Uterus (tissue), 4 donors: ENCODE measurements around the gene LARGE2. TPM values are rescaled to one million over a fixed set of nuclear protein-coding genes. Genes with fewer than 3 reads are reported as not detected.

ENCODE experiments used
- DNase-seq, 2 donors: peaks; one replicate each; pipeline ENCODE4 v3.0.0-alpha.2; 2019 to 2020
- H3K27ac ChIP-seq, 2 donors: fragments of 200-600 bp; sonication (generic); 1 replicate in 1 of 2; 2 replicates in 1 of 2; pipeline ENCODE4 v1.5.1; 2016 to 2018
- H3K27me3 ChIP-seq, 2 donors: fragments of 200-600 bp; sonication (generic); one replicate each; pipeline ENCODE4 v1.5.1; 2018 to 2019; ENCODE audit warnings: control low read depth in 1 of 2
- H3K36me3 ChIP-seq, 2 donors: fragments of 200-600 bp; sonication (generic); one replicate each; pipeline ENCODE4 v1.5.1; 2019; ENCODE audit warnings: control low read depth in 1 of 2
- H3K4me1 ChIP-seq, 2 donors: fragments of 200-600 bp; sonication (generic); one replicate each; pipeline ENCODE4 v1.5.1; 2018 to 2019; ENCODE audit warnings: control low read depth in 1 of 2
- H3K4me3 ChIP-seq, 2 donors: fragments of 200-600 bp; sonication (generic); 1 replicate in 1 of 2; 2 replicates in 1 of 2; pipeline ENCODE4 v1.5.1; 2018 to 2019; ENCODE audit warnings: mild to moderate bottlenecking in 1 of 2
- H3K9me3 ChIP-seq, 2 donors: fragments of 200-600 bp; sonication (generic); one replicate each; pipeline ENCODE4 v1.5.1; 2019; ENCODE audit warnings: control low read depth in 1 of 2
- POLR2A ChIP-seq, 2 donors: fragments of 450-650 bp; IDR thresholded peaks; one replicate each; pipeline ENCODE4 v1.6.1; 2016; ENCODE audit warnings: antibody characterized with exemption in 2 of 2, mild to moderate bottlenecking in 1 of 2, moderate library complexity in 1 of 2
- intact Hi-C: fragments of 100-400 bp; cut with DNase I; formaldehyde crosslinking; loops from one replicate; pipeline ENCODE4 v1.15.1; 2023; ENCODE audit warnings: low total_unique reads
- total RNA-seq, 4 donors: library from RNA; depleted of rRNA in 3 of 4; stranded (reverse); fragments of >200 nt in 3 of 4; gene quantifications; one replicate each; pipeline versions ENCODE4 v1.1.0 to v1.2.4, GENCODE V29; 2014 to 2023
- TF ChIP-seq, protein P1 (sequence below), 4 experiments: fragments of 200-600 bp in 2 of 4; fragments of 450-650 bp in 2 of 4; sonication (generic) in 2 of 4; IDR thresholded peaks; one replicate each; pipeline ENCODE4 v1.5.1; 2016 to 2019; ENCODE audit warnings: antibody characterized with exemption in 4 of 4, mild to moderate bottlenecking in 2 of 4, moderate library complexity in 1 of 4
- donor health status: DM: yes; HTN: yes; CAD: no.

The LARGE2 gene
- total RNA-seq, 4 donors from 2014 or later, result 0.64 to 4.4 (median 2.4) TPM; not detected in 1

DNA sequence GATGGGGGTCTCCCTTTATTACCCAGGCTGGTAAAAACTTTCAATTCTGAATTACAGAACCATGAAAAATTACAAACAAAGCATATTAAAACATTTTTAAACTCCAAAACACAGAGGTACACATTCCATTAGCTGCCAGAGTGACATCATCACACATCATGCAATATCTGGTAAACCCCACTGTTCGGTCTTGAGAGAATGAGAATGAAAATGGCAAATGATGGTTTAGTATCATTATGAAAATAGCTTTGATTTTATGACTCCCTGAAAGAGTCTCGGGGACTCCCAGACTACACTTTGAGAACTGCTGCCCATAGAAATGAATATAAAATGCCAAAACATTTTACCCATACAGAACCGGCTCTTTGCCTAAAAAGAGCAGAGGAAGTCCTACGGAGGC, 18.8 kb downstream of the LARGE2 start:
- H3K27ac ChIP-seq, result no peak overlapping the region
- no peaks in the 10 kb centered on the region for H3K36me3 ChIP-seq
- H3K27me3 ChIP-seq, result no peaks in the 10 kb centered on the region
- no peaks in the 10 kb centered on the region for H3K4me1 ChIP-seq
- no peaks in the 10 kb centered on the region for H3K9me3 ChIP-seq
- no peak for DNase-seq
- TF ChIP-seq, protein P1, sequence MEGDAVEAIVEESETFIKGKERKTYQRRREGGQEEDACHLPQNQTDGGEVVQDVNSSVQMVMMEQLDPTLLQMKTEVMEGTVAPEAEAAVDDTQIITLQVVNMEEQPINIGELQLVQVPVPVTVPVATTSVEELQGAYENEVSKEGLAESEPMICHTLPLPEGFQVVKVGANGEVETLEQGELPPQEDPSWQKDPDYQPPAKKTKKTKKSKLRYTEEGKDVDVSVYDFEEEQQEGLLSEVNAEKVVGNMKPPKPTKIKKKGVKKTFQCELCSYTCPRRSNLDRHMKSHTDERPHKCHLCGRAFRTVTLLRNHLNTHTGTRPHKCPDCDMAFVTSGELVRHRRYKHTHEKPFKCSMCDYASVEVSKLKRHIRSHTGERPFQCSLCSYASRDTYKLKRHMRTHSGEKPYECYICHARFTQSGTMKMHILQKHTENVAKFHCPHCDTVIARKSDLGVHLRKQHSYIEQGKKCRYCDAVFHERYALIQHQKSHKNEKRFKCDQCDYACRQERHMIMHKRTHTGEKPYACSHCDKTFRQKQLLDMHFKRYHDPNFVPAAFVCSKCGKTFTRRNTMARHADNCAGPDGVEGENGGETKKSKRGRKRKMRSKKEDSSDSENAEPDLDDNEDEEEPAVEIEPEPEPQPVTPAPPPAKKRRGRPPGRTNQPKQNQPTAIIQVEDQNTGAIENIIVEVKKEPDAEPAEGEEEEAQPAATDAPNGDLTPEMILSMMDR (IDR thresholded peaks at IDR 0.05), result no peak
- no peak for TF ChIP-seq POLR2A (IDR thresholded peaks at IDR 0.05)
- intact Hi-C loops, result no loop called here
- no peak overlapping the region for H3K4me3 ChIP-seq

DNA sequence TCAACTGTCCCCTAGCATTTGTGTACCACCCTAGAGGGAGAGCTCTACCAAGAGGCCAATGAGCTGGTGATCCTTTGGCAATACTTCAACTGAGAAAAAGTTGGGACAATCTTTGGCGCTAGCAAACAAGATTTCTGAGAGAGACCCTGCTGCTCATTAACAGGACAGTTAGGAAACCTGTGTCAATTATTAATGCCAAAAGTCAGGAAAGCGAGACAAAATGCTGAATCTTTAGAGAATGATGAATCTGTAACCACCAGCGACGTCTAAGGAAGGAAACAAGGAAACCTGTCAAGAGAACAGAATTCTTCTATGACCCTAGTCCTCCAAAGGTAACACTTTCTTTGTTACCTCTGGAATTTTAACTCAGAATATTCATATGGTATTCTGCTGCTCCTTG, 19.9 kb downstream of the LARGE2 start:
- Histone ChIP-seq H3K36me3 (no peaks in the 10 kb centered on the region), H3K27ac (no peak overlapping the region)
- intact Hi-C loops, result no loop called here

DNA sequence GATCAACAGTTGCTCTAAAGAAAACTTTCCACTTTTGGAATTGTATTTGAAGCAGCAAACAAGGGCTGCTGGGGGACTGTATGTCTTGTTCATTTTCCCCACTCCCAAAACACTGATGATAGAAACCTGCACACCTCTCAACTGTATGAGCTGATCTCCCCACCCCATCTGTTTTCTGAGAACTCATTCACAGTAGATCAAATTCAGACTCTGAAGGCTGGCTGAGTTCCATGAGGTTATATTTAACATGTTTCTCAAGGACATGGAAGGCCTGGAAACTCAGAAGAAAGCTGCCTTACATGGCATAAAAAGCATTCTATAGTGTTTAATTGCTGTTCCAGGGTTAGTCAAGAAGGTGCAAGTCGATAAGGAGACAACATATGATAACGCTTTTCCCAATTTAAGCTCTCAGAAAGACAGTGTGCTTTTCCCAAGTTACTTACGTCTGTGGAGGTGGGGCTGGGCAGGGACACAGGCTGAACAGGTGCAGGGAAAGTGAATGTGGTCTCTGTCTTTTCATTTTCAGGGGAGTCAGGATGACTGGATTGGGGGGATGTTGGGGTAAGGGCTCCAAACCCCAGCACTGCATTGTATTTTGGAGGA, 23.0 kb downstream of the LARGE2 start:
- no peaks in the 10 kb centered on the region for H3K27me3 ChIP-seq
- no peak overlapping the region for H3K4me3 ChIP-seq
- no peak for TF ChIP-seq POLR2A (IDR thresholded peaks at IDR 0.05)
- TF ChIP-seq, protein P1 (IDR thresholded peaks at IDR 0.05), result no peak
- H3K9me3 ChIP-seq, result no peaks in the 10 kb centered on the region
- no peak overlapping the region for H3K27ac ChIP-seq
- no peaks in the 10 kb centered on the region for H3K4me1 ChIP-seq
- intact Hi-C loops, result no loop called here
- no peaks in the 10 kb centered on the region for H3K36me3 ChIP-seq
- DNase-seq, result no peak

More for the DNA sequence above, 19.9 kb downstream of the LARGE2 start:
- no peak for TF ChIP-seq POLR2A (IDR thresholded peaks at IDR 0.05)
- Histone ChIP-seq H3K9me3 (no peaks in the 10 kb centered on the region), H3K4me1 (no peaks in the 10 kb centered on the region), H3K4me3 (no peak overlapping the region), H3K27me3 (no peaks in the 10 kb centered on the region)
- DNase-seq, result no peak

DNA sequence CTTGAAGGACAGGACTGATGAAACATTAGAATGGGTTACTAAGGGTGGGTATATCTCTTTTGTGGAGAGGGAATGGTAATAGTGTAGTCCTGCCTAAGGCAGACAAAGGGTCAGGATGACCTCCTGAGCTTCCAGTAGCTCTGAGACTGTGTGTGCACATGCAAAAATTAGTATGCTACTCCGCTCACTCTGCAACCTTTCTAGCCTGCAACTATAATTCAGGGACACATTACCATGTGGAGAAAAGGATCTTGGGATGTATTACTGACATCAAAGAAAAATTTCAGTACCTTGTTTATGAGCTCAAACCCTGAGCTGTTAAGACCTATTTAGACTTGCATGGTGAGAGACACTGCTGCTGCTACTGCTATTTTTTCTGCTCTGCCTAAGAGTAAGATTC, 25.4 kb downstream of the LARGE2 start:
- Histone ChIP-seq H3K4me1 (no peaks in the 10 kb centered on the region), H3K27ac (no peak overlapping the region), H3K36me3 (no peaks in the 10 kb centered on the region), H3K27me3 (no peaks in the 10 kb centered on the region), H3K9me3 (no peaks in the 10 kb centered on the region), H3K4me3 (no peak overlapping the region)
- no peak for TF ChIP-seq POLR2A (IDR thresholded peaks at IDR 0.05)
- TF ChIP-seq, protein P1 (IDR thresholded peaks at IDR 0.05), result no peak
- intact Hi-C loops, result no loop called here
- no peak for DNase-seq

DNA sequence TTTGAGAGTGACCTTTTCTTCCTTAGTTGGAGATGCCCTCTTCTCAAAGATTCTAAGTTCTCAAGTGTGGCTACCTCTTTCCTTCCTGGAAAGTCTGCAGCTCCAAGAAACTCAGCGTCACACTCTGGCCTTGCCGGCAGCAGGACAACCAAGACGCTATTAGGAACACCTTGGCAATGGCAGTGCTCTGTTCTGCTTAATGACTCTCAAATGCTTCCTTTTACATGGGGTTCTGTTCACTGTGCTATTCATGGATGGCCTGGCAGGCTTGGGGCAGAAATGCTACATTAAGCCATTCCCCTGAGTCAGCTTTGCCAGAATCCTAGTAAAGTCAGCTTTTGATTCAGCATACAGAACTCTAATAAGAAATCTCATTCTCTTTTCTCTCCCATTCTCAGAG, 25.9 kb downstream of the LARGE2 start:
- TF ChIP-seq, protein P1 (IDR thresholded peaks at IDR 0.05), result no peak
- no peak for TF ChIP-seq POLR2A (IDR thresholded peaks at IDR 0.05)
- H3K4me3 ChIP-seq, result no peak overlapping the region
- H3K4me1 ChIP-seq, result no peaks in the 10 kb centered on the region
- DNase-seq, result no peak
- no peaks in the 10 kb centered on the region for H3K36me3 ChIP-seq
- no peaks in the 10 kb centered on the region for H3K9me3 ChIP-seq
- H3K27ac ChIP-seq, result no peak overlapping the region
- no peaks in the 10 kb centered on the region for H3K27me3 ChIP-seq
- intact Hi-C loops, result no loop called here

DNA sequence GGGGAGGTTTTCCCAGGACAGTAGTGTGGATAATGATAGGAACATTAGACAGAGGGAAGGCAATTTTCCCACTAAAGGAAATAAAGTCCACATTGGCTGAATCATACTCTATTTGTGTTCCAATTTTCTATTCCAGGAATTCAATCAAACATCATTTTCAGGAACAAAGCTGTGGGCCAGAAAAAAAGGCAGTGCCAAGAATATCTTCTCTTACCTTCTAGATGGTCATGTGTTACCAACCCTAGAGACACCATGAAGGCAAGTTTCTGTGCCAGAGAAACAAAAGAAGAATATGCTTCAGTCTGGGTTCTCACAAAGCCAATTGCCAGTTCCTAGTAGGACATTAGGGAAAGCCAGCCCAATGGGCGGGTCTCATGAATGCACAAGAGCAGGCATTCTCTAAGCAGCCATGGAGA, 27.5 kb downstream of the LARGE2 start:
- TF ChIP-seq, protein P1 (IDR thresholded peaks at IDR 0.05), result no peak
- no peak for TF ChIP-seq POLR2A (IDR thresholded peaks at IDR 0.05)
- H3K27me3 ChIP-seq, result no peaks in the 10 kb centered on the region
- no peaks in the 10 kb centered on the region for H3K4me1 ChIP-seq
- no peak for DNase-seq
- no peaks in the 10 kb centered on the region for H3K9me3 ChIP-seq
- H3K27ac ChIP-seq, result no peak overlapping the region
- H3K4me3 ChIP-seq, result no peak overlapping the region
- intact Hi-C loops, result no loop called here
- no peaks in the 10 kb centered on the region for H3K36me3 ChIP-seq
